LHCN-M2 (cell line): ENCODE data around the gene PLA2G7. TPM values are rescaled to one million over a fixed set of nuclear protein-coding genes. Genes with fewer than 3 reads are reported as not detected.
A peak's percentile ranks its signal among the peaks of the same experiment; 100 is the strongest.

ENCODE experiments used
- DNase-seq: peaks from one replicate; pipeline ENCODE4 v3.0.0-alpha.2; 2012; ENCODE audit warnings: low read depth
- total RNA-seq: library from RNA; depleted of rRNA; stranded (reverse); fragments of >200 nt; gene quantifications from 2 replicates; pipeline ENCODE4 v1.2.3, GENCODE V29; 2014; rRNA removed

Gene PLA2G7
- total RNA-seq, 1 experiment from 2014 or later, result not detected

- no peak for DNase-seq
Measured at GRCh38 chr6:46688966-46689335, 46.2 kb downstream of the PLA2G7 start.

GRCh38 chr6:46688117-46688965 lies 46.8 kb downstream of the PLA2G7 start:
- no peak for DNase-seq

- DNase-seq, result no peak
Measured at GRCh38 chr6:46687619-46688097, 47.5 kb downstream of the PLA2G7 start, which contains the start of gene TDRD6. Gene TDRD6, plus strand, starts transcription at chr6:46687885. Its CDS starts 244 bp downstream, at chr6:46688129.

- DNase-seq, result peak; percentile 54
Measured at GRCh38 chr6:46684771-46685170, 50.4 kb downstream of the PLA2G7 start.

GRCh38 chr6:46677314-46677654 lies 57.9 kb downstream of the PLA2G7 start:
- DNase-seq, result no peak

- DNase-seq, result no peak
Measured at GRCh38 chr6:46676604-46677313, 58.4 kb downstream of the PLA2G7 start.

GRCh38 chr6:46674410-46674809 lies 60.8 kb downstream of the PLA2G7 start:
- no peak for DNase-seq

GRCh38 chr6:46667377-46667776 lies 67.8 kb downstream of the PLA2G7 start:
- DNase-seq, result no peak

GRCh38 chr6:46661483-46661882 lies 73.7 kb downstream of the PLA2G7 start:
- DNase-seq, result no peak

- no peak for DNase-seq
Measured at GRCh38 chr6:46657642-46658041, 77.5 kb downstream of the PLA2G7 start.

- peak; percentile 13 for DNase-seq
Measured at GRCh38 chr6:46655803-46656202, 79.4 kb downstream of the PLA2G7 start.

Other genes with a start within 250 kb of the PLA2G7 start
- 0.58 and 0.86 TPM in 2 replicates for gene RCAN2, start 243.9 kb downstream of the PLA2G7 start, total RNA-seq
- gene CYP39A1, start 82.6 kb downstream of the PLA2G7 start, total RNA-seq, result 0.13 TPM in 1 of 2 replicates, not detected in the other
- 0.58 and 2.1 TPM in 2 replicates for gene SLC25A27, start 82.4 kb downstream of the PLA2G7 start, total RNA-seq
- not detected in 2 replicates for gene TDRD6, start 47.5 kb downstream of the PLA2G7 start, total RNA-seq
- not detected in 2 replicates for gene ANKRD66, start 11.6 kb upstream of the PLA2G7 start, total RNA-seq
- not detected in 2 replicates for gene MEP1A, start 58.0 kb upstream of the PLA2G7 start, total RNA-seq
- not detected in 2 replicates for gene ADGRF5, start 186.6 kb upstream of the PLA2G7 start, total RNA-seq